ENCODE results near the gene BPTF.

BPTF gene

GRCh38 chr17:67833134-67833533, 7.8 kb downstream of the BPTF start:
- peaks cover 0 to 12% of the 10 kb centered on the region in 2 experiments; a peak in 1 of 3 replicates for H3K36me3 ChIP-seq (ENCODE audit: control insufficient read depth in 2 of 2, insufficient read depth in 1 of 2, low read length in 2 of 2)

GRCh38 chr17:67833946-67834631, 8.8 kb downstream of the BPTF start:
- TF ChIP-seq MEIS1 (CRISPR knock-in tag; IDR thresholded peaks at IDR 0.05; ENCODE audit: borderline replicate concordance) = no peak
- no peak for TF ChIP-seq ZNF777 (tag by site-specific recombination; IDR thresholded peaks at IDR 0.05; ENCODE audit: borderline replicate concordance)
- peak; percentile 50 for TF ChIP-seq ZNF654 (tag by site-specific recombination; IDR thresholded peaks at IDR 0.05; ENCODE audit: low read depth)
- peak; percentile 51; the same call in 1 of the 2 replicates for TF ChIP-seq CTCF (tag by site-specific recombination; IDR thresholded peaks at IDR 0.05)
- 0 out of 2 replicates have a peak, but pooled peaks have one; percentile 1 for TF ChIP-seq ZBTB17 (tag by site-specific recombination; IDR thresholded peaks at IDR 0.05)
- peak; percentile 62 for TF ChIP-seq ZNF366 (tag by site-specific recombination; conservative IDR thresholded peaks at IDR 0.05)
- TF ChIP-seq, protein P1, sequence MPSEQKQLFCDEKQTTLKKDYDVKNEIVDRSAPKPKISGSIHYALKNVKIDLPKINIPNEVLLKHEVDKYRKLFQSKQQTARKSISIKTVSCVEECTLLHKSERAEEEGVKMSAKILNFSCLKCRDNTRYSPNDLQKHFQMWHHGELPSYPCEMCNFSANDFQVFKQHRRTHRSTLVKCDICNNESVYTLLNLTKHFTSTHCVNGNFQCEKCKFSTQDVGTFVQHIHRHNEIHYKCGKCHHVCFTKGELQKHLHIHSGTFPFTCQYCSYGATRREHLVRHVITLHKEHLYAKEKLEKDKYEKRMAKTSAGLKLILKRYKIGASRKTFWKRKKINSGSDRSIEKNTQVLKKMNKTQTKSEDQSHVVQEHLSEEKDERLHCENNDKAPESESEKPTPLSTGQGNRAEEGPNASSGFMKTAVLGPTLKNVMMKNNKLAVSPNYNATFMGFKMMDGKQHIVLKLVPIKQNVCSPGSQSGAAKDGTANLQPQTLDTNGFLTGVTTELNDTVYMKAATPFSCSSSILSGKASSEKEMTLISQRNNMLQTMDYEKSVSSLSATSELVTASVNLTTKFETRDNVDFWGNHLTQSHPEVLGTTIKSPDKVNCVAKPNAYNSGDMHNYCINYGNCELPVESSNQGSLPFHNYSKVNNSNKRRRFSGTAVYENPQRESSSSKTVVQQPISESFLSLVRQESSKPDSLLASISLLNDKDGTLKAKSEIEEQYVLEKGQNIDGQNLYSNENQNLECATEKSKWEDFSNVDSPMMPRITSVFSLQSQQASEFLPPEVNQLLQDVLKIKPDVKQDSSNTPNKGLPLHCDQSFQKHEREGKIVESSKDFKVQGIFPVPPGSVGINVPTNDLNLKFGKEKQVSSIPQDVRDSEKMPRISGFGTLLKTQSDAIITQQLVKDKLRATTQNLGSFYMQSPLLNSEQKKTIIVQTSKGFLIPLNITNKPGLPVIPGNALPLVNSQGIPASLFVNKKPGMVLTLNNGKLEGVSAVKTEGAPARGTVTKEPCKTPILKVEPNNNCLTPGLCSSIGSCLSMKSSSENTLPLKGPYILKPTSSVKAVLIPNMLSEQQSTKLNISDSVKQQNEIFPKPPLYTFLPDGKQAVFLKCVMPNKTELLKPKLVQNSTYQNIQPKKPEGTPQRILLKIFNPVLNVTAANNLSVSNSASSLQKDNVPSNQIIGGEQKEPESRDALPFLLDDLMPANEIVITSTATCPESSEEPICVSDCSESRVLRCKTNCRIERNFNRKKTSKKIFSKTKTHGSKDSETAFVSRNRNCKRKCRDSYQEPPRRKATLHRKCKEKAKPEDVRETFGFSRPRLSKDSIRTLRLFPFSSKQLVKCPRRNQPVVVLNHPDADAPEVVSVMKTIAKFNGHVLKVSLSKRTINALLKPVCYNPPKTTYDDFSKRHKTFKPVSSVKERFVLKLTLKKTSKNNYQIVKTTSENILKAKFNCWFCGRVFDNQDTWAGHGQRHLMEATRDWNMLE (tag by site-specific recombination; conservative IDR thresholded peaks at IDR 0.05; ENCODE audit: low read depth) = no peak
- H3K9me3 ChIP-seq (ENCODE audit: control insufficient read depth, insufficient read depth, low read depth, low read length) = no peaks in the 10 kb centered on the region
- no peak overlapping the region for H3K27ac ChIP-seq (ENCODE audit: extremely low read depth, low read depth, low read length)
- peaks cover 0 to 12% of the 10 kb centered on the region in 2 experiments; a peak in 1 of 3 replicates for H3K36me3 ChIP-seq (ENCODE audit: control insufficient read depth in 2 of 2, insufficient read depth in 1 of 2, low read length in 2 of 2)
- H3K4me1 ChIP-seq (ENCODE audit: control insufficient read depth, insufficient read depth, low read length) = peaks cover 14% of the 10 kb centered on the region
- POLR2A ChIA-PET = no interaction called here
- H3K4me3 ChIP-seq (ENCODE audit: low read depth, low read length) = no peak overlapping the region
- CTCF ChIA-PET = interaction anchor here (0.5 to 2.3 kb wide), 5 partner anchors 12 to 927 kb away, joined by 3 to 6 read pairs (median 4); no protein-coding TSS in a partner anchor

More at GRCh38 chr17:67833134-67833533, 7.8 kb downstream of the BPTF start:
- Histone ChIP-seq H3K4me1 (ENCODE audit: control insufficient read depth, insufficient read depth, low read length) (peaks cover 19% of the 10 kb centered on the region), H3K9me3 (ENCODE audit: control insufficient read depth, insufficient read depth, low read depth, low read length) (no peaks in the 10 kb centered on the region), H3K27ac (ENCODE audit: extremely low read depth, low read depth, low read length) (no peak overlapping the region), H3K4me3 (ENCODE audit: low read depth, low read length) (no peak overlapping the region)
- CTCF ChIA-PET = interaction anchor here (0.7 kb wide), 1 partner anchor 373 kb away, joined by 4 read pairs; no protein-coding TSS in a partner anchor
- POLR2A ChIA-PET = interaction anchor here (0.7 kb wide), 2 partner anchors 36 to 1657 kb away, joined by 3 to 5 read pairs; no protein-coding TSS in a partner anchor
- TF ChIP-seq ZNF121 (tag by site-specific recombination; IDR thresholded peaks at IDR 0.05) (peak; percentile 64; the same call in 1 of the 2 replicates), HIC1 (tag by site-specific recombination; IDR thresholded peaks at IDR 0.05) (no peak)

DNA sequence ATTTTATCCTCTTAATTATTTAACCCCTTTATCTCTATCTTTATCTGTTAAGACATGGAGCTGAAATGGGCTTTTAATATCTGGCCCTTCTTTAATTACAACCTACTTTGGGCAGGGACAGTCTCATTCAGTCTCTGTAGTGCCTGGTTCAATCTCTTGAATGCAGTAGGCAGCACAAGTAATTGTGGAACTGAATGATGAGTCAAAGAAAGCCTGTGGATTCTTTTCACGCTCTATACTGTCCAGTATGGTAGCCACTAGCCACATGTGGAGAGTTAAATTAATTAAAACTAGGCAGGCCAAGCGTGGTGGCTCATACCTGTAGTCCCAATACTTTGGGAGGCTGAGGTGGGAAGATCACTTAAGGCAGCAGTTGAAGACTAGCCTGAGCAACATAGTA, 9.3 kb downstream of the BPTF start:
- CTCF ChIA-PET = interaction anchor here (0.5 to 2.3 kb wide), 4 partner anchors 11 to 926 kb away, joined by 3 to 6 read pairs (median 4); no protein-coding TSS in a partner anchor
- Histone ChIP-seq H3K4me3 (ENCODE audit: low read depth, low read length) (no peak overlapping the region), H3K4me1 (ENCODE audit: control insufficient read depth, insufficient read depth, low read length) (peaks cover 14% of the 10 kb centered on the region), H3K36me3 (ENCODE audit: control insufficient read depth in 2 of 2, insufficient read depth in 1 of 2, low read length in 2 of 2) (peaks cover 0 to 12% of the 10 kb centered on the region in 2 experiments; a peak in 1 of 3 replicates), H3K27ac (ENCODE audit: extremely low read depth, low read depth, low read length) (no peak overlapping the region), H3K9me3 (ENCODE audit: control insufficient read depth, insufficient read depth, low read depth, low read length) (no peaks in the 10 kb centered on the region)
- POLR2A ChIA-PET = no interaction called here
- TF ChIP-seq GLI2 (tag by site-specific recombination; IDR thresholded peaks at IDR 0.05; ENCODE audit: borderline replicate concordance, low read depth) = no peak
- no peak for TF ChIP-seq ZSCAN4 (tag by site-specific recombination; IDR thresholded peaks at IDR 0.05)
- no peak for TF ChIP-seq KLF8 (tag by site-specific recombination; IDR thresholded peaks at IDR 0.05)
- no peak for TF ChIP-seq ZBTB10 (tag by site-specific recombination; IDR thresholded peaks at IDR 0.05)
- no peak for TF ChIP-seq ZNF248 (tag by site-specific recombination; IDR thresholded peaks at IDR 0.05)
- TF ChIP-seq ZNF202 (tag by site-specific recombination; IDR thresholded peaks at IDR 0.05; ENCODE audit: borderline replicate concordance) = no peak
- TF ChIP-seq ZNF19 (tag by site-specific recombination; IDR thresholded peaks at IDR 0.05; ENCODE audit: low read depth) = no peak
